Muscle of leg (tissue), 11 donors: Measurements from ENCODE around the gene ARMH4. TPM values are rescaled to one million over a fixed set of nuclear protein-coding genes. Genes with fewer than 3 reads are reported as not detected.
A peak's percentile ranks its signal among the peaks of the same experiment; 100 is the strongest.

Source experiments
- DNase-seq: peaks from one replicate; pipeline ENCODE4 v3.0.0; 2013
- H3K27ac ChIP-seq: one replicate; pipeline ENCODE4 v1.5.1; 2013; ENCODE audit warnings: mild to moderate bottlenecking, low read length, control low read depth
- H3K27me3 ChIP-seq: one replicate; pipeline ENCODE4 v1.6.1; 2013; ENCODE audit warnings: low read length; ENCODE audit not compliant: control insufficient read depth, insufficient read depth
- H3K36me3 ChIP-seq: one replicate; pipeline ENCODE4 v1.6.1; 2013; ENCODE audit warnings: low read length; ENCODE audit not compliant: control insufficient read depth, insufficient read depth
- H3K4me1 ChIP-seq: one replicate; pipeline ENCODE4 v1.6.1; 2013; ENCODE audit warnings: low read length; ENCODE audit not compliant: control insufficient read depth, insufficient read depth
- H3K4me3 ChIP-seq: one replicate; pipeline ENCODE4 v1.5.1; 2013; ENCODE audit warnings: low read length, control low read depth
- H3K9me3 ChIP-seq: replicated peaks from 2 replicates; pipeline ENCODE4 v1.6.1; 2013; ENCODE audit warnings: low read depth, low read length; ENCODE audit not compliant: control insufficient read depth
- whole genome bisulfite sequencing: methylation state at CpG from one replicate; pipeline ENCODE4 v1.1.5; 2013; ENCODE audit warnings: missing lambda C conversion rate; ENCODE audit not compliant: insufficient coverage; 5-methylcytosine and 5-hydroxymethylcytosine counted together
- polyA plus RNA-seq, 8 donors: library from polyadenylated mRNA; unstranded; fragments of 120-200 nt; gene quantifications; one replicate each; pipeline versions ENCODE4 v1.2.1 to v1.2.3, GENCODE V29; 2013; ENCODE audit warnings: inconsistent platforms in 1 of 8, low replicate concordance in 1 of 8; ENCODE audit not compliant: insufficient read length in 8 of 8, insufficient read depth in 1 of 8
- total RNA-seq: library from RNA; stranded (reverse); fragments of 120-200 nt; gene quantifications from one replicate; pipeline ENCODE4 v1.2.4, GENCODE V29; 2013

Gene ARMH4
- total and polyA plus RNA-seq, 9 donors, result 4.8 to 17.6 (median 8.8) TPM

DNA sequence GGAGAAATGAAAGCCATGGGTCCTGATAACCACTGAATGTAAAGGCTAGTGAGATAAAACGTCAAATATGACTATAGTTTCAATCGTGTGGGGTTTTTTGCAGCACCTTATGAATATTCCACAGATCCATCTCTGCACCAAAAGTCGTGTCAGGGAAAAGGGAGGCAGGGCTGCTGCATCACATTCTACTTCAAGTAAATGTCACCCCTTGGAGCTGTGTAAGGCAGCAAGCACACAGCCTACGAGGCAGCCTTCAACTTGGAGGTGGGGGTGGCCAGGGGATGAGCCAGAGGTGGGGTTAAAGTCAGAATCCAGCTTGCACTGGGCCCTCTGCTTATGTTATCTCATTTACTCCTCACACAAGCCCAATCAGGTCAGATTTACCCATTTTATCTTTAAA, 90.4 kb downstream of the ARMH4 start:
- no peak for DNase-seq
- WGBS, result 100% methylated on average over 2 of the region's 4 CpGs
- Histone ChIP-seq H3K4me3 (no peak overlapping the region), H3K36me3 (peaks cover 3% of the 10 kb centered on the region), H3K27me3 (no peaks in the 10 kb centered on the region), H3K9me3 (no peaks in the 10 kb centered on the region), H3K4me1 (no peaks in the 10 kb centered on the region), H3K27ac (no peak overlapping the region)

DNA sequence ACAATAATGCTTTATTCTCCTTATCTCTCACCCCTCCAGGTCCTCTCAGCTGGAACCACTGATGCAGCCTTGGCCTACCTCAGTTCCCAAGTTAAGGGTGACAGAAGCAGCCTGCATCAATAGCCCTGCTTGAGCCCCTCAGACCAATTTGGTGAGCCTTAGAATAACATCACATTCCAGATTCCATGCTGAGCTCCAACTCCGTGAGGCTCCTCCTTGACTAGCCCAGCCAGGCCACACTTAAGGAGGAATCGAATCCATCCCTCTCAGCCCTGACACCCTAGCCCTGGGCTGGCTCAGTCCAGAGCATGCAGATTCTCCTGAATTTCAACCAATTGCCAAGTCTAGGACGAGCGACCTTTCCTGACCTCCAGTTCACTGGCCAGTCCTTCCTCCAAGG, 91.1 kb downstream of the ARMH4 start:
- Histone ChIP-seq H3K27me3 (no peaks in the 10 kb centered on the region), H3K4me3 (no peak overlapping the region), H3K27ac (no peak overlapping the region), H3K36me3 (peaks cover 3% of the 10 kb centered on the region), H3K9me3 (no peaks in the 10 kb centered on the region), H3K4me1 (no peaks in the 10 kb centered on the region)
- DNase-seq, result no peak
- WGBS, result 77% methylated on average over 4 of the region's 4 CpGs

DNA sequence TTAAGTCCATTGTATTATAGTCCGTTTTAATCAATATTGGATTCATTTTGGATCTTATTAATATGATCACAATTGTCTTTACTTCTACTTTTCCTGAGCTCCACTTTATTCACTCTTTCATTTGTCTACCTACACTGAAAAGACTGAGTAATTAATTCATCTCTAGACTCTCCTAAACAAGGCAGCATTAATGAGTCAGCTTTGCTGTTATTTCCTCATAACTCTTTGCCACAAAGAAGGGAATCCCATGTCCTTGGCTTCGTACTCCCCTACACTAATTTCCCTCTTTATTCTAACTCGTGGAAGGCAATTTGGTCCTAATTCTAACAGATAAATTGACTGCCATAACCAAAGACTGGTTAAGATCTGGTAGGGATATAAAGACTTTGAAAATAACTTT, 91.9 kb downstream of the ARMH4 start:
- Histone ChIP-seq H3K36me3 (no peaks in the 10 kb centered on the region), H3K4me1 (no peaks in the 10 kb centered on the region), H3K9me3 (no peaks in the 10 kb centered on the region), H3K27ac (no peak overlapping the region), H3K27me3 (no peaks in the 10 kb centered on the region), H3K4me3 (no peak overlapping the region)
- DNase-seq, result no peak
- WGBS, result no CpG with 5 or more reads among the region's 3 CpGs

DNA sequence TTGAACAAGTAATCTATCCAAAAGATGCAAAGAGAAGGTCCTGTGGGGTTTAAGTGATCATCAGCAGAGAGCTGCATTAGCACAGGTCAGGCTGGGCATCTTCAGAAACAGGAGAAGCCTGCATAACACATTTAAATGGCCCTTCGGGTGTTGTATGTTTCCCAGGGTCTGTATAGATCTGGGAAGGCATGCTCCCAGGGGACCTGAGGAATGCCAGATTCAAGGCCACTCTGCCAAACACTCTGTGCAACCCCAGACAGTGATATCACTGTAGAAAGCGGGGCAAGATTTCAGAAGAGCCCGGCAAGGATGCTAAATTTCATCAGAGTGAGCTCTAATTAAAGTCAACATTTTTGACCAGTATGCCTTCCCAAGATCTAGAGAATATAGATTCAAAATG, 92.9 kb downstream of the ARMH4 start:
- Histone ChIP-seq H3K27me3 (no peaks in the 10 kb centered on the region), H3K4me1 (no peaks in the 10 kb centered on the region), H3K36me3 (no peaks in the 10 kb centered on the region), H3K27ac (no peak overlapping the region), H3K4me3 (no peak overlapping the region), H3K9me3 (no peaks in the 10 kb centered on the region)
- no CpG with 5 or more reads among the region's 3 CpGs for WGBS
- no peak for DNase-seq

DNA sequence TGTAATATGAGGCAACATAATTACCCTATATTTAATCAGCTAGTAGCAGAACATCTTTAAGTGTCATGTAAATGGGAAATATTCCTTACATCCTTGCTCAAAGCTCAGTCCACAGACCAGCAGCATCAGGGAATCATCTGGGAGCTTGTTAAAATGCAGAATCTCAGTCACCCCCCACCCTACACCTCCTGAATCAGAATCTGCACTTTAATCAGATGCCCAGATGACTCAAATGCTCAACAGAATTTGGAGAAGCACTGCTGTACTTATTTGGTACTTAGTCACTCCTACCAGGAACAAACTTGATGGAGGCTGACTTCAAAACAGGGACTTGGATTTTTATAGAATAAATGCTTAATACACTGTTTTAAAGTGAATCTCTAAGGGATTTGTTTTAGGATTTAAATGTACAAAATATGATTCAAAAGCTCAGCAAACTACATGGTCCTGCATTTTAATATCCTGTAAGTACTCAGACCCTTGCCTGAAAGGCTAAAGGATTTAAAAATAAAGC, 96.5 kb downstream of the ARMH4 start:
- Histone ChIP-seq H3K4me1 (no peaks in the 10 kb centered on the region), H3K4me3 (no peak overlapping the region), H3K9me3 (no peaks in the 10 kb centered on the region), H3K27me3 (no peaks in the 10 kb centered on the region), H3K27ac (no peak overlapping the region), H3K36me3 (no peaks in the 10 kb centered on the region)
- no peak for DNase-seq

DNA sequence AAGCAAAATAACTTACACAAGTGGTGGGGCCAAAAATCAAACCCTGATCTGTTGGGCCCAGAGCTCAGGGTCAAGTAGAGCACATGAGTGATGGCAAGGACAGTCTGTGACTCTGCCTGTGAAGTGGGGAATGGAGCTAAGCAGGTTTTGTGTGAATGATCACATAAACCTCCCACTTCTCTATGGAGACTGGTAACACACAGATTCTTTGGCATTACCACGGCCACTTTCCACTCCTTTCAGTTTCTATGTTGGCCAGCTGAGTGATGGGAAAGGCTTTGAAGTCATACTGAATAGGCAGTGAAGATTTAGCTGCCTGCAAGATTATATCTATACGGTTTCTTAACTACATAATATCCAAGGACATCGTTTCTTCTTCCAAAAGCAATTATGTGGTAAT, 97.9 kb downstream of the ARMH4 start:
- Histone ChIP-seq H3K4me3 (no peak overlapping the region), H3K9me3 (no peaks in the 10 kb centered on the region), H3K27me3 (no peaks in the 10 kb centered on the region), H3K4me1 (no peaks in the 10 kb centered on the region), H3K36me3 (no peaks in the 10 kb centered on the region), H3K27ac (no peak overlapping the region)
- WGBS, result no CpG with 5 or more reads among the region's 3 CpGs
- peak; percentile 26 for DNase-seq

DNA sequence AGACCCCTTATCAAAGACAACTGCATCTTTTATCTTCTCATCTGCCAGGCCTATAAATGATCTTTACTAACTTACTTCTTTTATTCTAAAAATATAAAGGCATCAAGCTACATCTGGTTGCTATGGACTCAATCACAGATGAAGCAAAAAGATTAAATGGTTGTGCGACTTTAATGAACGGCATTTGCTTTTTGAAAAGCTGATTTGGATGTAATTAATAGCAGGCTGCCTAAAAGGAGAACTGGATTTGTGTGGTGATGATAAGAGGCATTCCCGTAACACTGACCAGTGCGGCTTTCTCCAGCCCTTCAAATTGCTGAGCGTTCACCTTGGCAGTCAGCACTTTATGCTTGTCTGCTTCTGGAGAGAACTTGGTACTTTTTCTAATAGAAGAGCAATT, 103.8 kb downstream of the ARMH4 start:
- WGBS, result 50% methylated on average over 2 of the region's 5 CpGs

DNA sequence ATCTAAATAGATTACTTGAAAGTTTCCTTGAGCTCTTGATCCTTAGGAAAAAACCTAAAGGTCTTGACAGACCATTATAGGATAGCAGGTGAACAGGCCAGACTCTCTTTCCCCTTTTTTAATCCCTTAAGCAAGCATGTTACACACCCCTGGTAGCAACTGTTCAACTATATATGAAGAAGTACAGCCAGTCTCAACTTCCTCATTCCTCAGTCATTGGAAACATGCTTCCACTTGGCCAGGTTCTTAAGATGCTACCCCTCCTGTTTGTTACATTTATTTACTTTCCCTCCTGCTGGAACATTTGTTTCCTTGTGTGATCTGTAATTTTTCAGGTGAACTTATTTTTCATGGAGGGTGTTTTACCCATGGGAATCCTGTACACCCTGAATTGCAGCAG, 124.1 kb downstream of the ARMH4 start:
- H3K4me3 ChIP-seq, result no peak overlapping the region
- no peaks in the 10 kb centered on the region for H3K4me1 ChIP-seq
- no peak for DNase-seq
- H3K27ac ChIP-seq, result no peak overlapping the region
- no peaks in the 10 kb centered on the region for H3K27me3 ChIP-seq
- no peaks in the 10 kb centered on the region for H3K36me3 ChIP-seq
- H3K9me3 ChIP-seq, result no peaks in the 10 kb centered on the region

More for the DNA sequence above, 103.8 kb downstream of the ARMH4 start:
- no peak for DNase-seq
- Histone ChIP-seq H3K36me3 (no peaks in the 10 kb centered on the region), H3K4me3 (no peak overlapping the region), H3K9me3 (no peaks in the 10 kb centered on the region), H3K27me3 (no peaks in the 10 kb centered on the region), H3K4me1 (no peaks in the 10 kb centered on the region), H3K27ac (no peak overlapping the region)

DNA sequence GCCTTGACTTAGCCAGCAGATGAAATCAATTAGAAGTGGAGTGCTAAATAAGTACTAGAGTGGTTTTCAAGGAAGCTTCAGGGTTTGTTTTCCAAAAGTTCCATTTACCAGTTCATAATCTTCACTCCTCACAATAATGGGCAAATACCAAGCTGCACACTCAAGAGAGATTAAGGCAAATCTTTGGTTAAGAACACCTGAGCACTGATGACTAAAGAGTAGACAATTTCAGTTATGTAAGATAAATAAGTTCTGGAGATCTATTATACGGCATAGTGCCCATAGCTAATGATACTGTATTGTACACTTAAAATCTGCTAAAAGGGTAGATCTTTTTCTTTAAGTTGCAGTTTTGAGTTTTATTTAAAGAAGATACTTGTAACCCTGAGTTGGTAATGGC, 125.0 kb downstream of the ARMH4 start:
- WGBS, result no CpG with 5 or more reads among the region's 1 CpG
- Histone ChIP-seq H3K27me3 (no peaks in the 10 kb centered on the region), H3K4me3 (no peak overlapping the region), H3K4me1 (no peaks in the 10 kb centered on the region), H3K36me3 (no peaks in the 10 kb centered on the region), H3K27ac (no peak overlapping the region), H3K9me3 (no peaks in the 10 kb centered on the region)
- DNase-seq, result no peak

DNA sequence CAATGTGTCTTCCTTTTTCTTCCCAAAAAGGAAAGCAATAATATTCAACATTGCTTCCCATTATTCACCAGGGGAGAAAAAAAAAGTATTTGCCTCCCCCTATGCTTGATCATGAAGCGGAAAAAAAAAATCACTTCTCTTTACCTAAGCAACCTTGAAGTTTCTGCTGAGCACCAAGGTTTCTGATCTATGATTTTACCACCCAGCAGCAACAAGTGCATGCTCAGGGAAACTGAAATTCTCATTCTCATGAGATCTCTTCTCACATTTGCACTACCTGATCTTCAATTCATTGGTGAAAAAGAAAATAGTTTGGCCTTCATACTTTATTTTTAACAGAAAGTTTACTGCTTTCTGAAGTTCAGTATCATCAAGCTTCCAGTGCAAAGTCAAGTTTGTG, 125.8 kb downstream of the ARMH4 start:
- 100% methylated on average over 1 of the region's 1 CpG for WGBS
- no peaks in the 10 kb centered on the region for H3K4me1 ChIP-seq

DNA sequence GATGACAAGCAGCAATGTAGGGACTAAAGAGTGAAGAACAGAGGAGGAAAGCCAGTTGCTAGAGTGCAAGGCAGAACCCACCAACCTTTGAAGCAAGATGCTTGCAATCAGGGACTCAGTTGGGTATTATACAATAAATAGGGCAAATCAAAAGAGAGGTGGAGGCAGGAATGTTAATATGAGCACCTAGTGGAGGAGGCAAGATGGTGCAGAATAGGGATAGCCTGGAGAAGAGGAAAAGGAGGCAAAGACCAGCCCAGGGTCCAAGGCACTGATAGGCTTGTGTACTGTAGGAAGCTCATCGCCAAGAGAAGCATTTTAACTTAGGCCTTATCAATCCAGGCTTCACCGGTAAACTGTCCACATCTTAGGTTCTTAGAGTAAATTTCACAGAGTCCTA, 137.2 kb downstream of the ARMH4 start:
- no CpG with 5 or more reads among the region's 2 CpGs for WGBS

More for the DNA sequence above, 125.8 kb downstream of the ARMH4 start:
- H3K27me3 ChIP-seq, result no peaks in the 10 kb centered on the region
- no peaks in the 10 kb centered on the region for H3K36me3 ChIP-seq
- no peak overlapping the region for H3K4me3 ChIP-seq
- H3K27ac ChIP-seq, result no peak overlapping the region
- H3K9me3 ChIP-seq, result no peaks in the 10 kb centered on the region
- no peak for DNase-seq

More for the DNA sequence above, 137.2 kb downstream of the ARMH4 start:
- DNase-seq, result no peak
- Histone ChIP-seq H3K4me1 (no peaks in the 10 kb centered on the region), H3K4me3 (no peak overlapping the region), H3K9me3 (no peaks in the 10 kb centered on the region), H3K36me3 (no peaks in the 10 kb centered on the region), H3K27me3 (no peaks in the 10 kb centered on the region), H3K27ac (no peak overlapping the region)
